HL-60 (cell line): Measurements from ENCODE around the gene PIGX.

Experiments
- CTCF ChIP-seq: IDR thresholded peaks from one replicate; pipeline ENCODE4 v1.5.1; 2011; ENCODE audit warnings: low read length, control low read depth, inconsistent platforms; ENCODE audit not compliant: insufficient read depth
- TF ChIP-seq, protein P1 (sequence below): IDR thresholded peaks from 2 replicates; pipeline ENCODE4 v1.6.1; 2012; ENCODE audit warnings: low read depth; ENCODE audit not compliant: insufficient replicate concordance

DNA sequence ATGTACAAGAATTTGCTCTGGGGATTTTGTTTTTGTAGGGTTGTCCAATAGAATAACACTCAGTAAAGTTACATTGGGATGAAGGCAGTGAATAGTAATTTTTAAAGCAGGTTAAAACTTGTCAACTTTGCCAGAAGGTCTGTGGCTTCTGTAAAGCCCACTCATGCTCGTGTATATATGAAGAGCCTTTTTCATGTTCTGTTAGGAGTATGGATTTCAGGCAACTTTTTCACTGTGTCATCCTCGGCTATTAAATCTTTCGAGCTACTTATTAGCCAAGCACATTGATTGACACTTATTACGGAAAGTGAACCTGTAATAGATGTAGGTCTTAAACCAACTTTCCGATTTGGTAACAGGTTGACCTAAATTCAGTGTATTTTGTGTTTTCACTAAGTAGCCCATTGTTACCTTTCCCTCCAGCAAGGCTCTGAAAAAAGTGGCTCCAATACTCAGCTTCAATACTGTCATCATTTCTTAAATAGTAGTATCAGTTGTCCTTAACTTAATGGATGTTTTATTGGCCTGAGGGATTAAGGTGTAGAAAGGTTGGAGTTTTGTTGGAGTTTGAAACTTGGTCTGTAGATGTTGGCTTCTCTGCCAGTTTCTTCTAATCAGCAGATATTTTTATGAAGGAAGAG is 29.2 kb downstream of the PIGX start:
- TF ChIP-seq CTCF, result no peak
- TF ChIP-seq, protein P1, sequence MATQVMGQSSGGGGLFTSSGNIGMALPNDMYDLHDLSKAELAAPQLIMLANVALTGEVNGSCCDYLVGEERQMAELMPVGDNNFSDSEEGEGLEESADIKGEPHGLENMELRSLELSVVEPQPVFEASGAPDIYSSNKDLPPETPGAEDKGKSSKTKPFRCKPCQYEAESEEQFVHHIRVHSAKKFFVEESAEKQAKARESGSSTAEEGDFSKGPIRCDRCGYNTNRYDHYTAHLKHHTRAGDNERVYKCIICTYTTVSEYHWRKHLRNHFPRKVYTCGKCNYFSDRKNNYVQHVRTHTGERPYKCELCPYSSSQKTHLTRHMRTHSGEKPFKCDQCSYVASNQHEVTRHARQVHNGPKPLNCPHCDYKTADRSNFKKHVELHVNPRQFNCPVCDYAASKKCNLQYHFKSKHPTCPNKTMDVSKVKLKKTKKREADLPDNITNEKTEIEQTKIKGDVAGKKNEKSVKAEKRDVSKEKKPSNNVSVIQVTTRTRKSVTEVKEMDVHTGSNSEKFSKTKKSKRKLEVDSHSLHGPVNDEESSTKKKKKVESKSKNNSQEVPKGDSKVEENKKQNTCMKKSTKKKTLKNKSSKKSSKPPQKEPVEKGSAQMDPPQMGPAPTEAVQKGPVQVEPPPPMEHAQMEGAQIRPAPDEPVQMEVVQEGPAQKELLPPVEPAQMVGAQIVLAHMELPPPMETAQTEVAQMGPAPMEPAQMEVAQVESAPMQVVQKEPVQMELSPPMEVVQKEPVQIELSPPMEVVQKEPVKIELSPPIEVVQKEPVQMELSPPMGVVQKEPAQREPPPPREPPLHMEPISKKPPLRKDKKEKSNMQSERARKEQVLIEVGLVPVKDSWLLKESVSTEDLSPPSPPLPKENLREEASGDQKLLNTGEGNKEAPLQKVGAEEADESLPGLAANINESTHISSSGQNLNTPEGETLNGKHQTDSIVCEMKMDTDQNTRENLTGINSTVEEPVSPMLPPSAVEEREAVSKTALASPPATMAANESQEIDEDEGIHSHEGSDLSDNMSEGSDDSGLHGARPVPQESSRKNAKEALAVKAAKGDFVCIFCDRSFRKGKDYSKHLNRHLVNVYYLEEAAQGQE, result no peak
